OCI-LY7 (cell line): ENCODE data around the gene SP140L.

Experiments used
- CTCF ChIP-seq: fragments of 200-600 bp; sonication (generic); conservative IDR thresholded peaks from 2 replicates; pipeline ENCODE4 v1.5.1; 2014; ENCODE audit warnings: mild to moderate bottlenecking, antibody characterized with exemption, low read length, moderate library complexity, mixed read lengths
- EZH2phosphoT487 ChIP-seq: fragments of 200-600 bp; sonication (generic); IDR thresholded peaks from 2 replicates; pipeline ENCODE4 v1.6.1; 2018; ENCODE audit warnings: low read depth, borderline replicate concordance, mild to moderate bottlenecking, mixed run types, antibody characterized with exemption, low read length, moderate library complexity, mixed read lengths

DNA sequence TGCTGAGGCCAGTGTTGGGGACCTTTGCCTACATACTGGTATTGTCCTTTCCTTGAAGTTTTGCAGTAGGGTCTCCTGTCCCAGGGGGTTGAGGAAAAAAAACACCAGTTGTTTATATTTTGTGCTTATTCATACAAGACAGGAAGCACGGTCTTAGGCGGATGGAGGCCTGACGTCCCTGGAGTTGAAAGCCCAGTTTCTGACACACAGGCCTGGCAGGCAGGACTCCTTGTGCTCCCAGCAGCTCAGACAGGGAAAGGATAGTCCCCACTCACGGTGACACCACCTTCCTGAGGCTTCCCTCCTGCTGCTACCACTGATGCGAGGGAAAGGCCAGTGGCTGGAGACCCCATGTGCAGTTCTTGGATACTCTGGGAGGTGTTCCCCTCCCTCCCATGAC lies 73.5 kb downstream of the SP140L start:
- no peak for TF ChIP-seq CTCF
- TF ChIP-seq EZH2phosphoT487, result no peak
